IMR-90 (cell line): ENCODE results near the gene PLPP7. TPM values are rescaled to one million over a fixed set of nuclear protein-coding genes. Genes with fewer than 3 reads are reported as not detected.

ENCODE experiments used
- ATAC-seq: fragments of 200-7000 bp; cut with Tn5 transposase; 2 replicates; pipeline ENCODE4 v1.9.1; 2020; ENCODE audit warnings: low read depth, mild to moderate bottlenecking, moderate library complexity
- BruUV-seq: library from RNA; stranded (reverse); fragments of 400-500 nt; replicated peaks from 2 replicates; lab custom pipeline; 2021; lab: Mats Ljungman, UMichigan
- CTCF ChIA-PET: fragments of 300-600 bp; formaldehyde crosslinking; extraction: SDS; loops from one replicate; lab custom pipeline; 2021; ENCODE audit warnings: antibody characterized with exemption; lab: Yijun Ruan, JAX
- POLR2A ChIA-PET: fragments of 300-600 bp; sonication (Branson Sonifier 250); formaldehyde crosslinking; loops from one replicate; lab custom pipeline; 2022; ENCODE audit warnings: antibody characterized with exemption; ENCODE audit not compliant: unreplicated experiment; lab: Charles Lee
- DNase-seq: peaks from one replicate; pipeline ENCODE4 v3.0.0; 2013
- H2AFZ ChIP-seq: replicated peaks from 2 replicates; pipeline ENCODE3; 2013; ENCODE audit warnings: low read length, mild to moderate bottlenecking; ENCODE audit not compliant: poor library complexity
- H2AK5ac ChIP-seq: 2 replicates; pipeline ENCODE4 v1.6.1; 2013; ENCODE audit warnings: low read depth, low read length, inconsistent platforms
- H2AK9ac ChIP-seq: replicated peaks from 2 replicates; pipeline ENCODE3; 2013; ENCODE audit warnings: mild to moderate bottlenecking, low read depth, low read length, moderate library complexity; ENCODE audit not compliant: poor library complexity
- H2BK120ac ChIP-seq: 2 replicates; pipeline ENCODE4 v1.6.1; 2013; ENCODE audit warnings: low read depth, low read length, inconsistent platforms
- H2BK15ac ChIP-seq: 3 replicates; pipeline ENCODE4 v1.6.1; 2013; ENCODE audit warnings: low read depth, low read length, inconsistent platforms
- H2BK20ac ChIP-seq: 2 replicates; pipeline ENCODE4 v1.6.1; 2013; ENCODE audit warnings: low read depth, mild to moderate bottlenecking, inconsistent platforms, low read length, moderate library complexity
- H2BK5ac ChIP-seq: 2 replicates; pipeline ENCODE4 v1.6.1; 2013; ENCODE audit warnings: mild to moderate bottlenecking, low read depth, low read length, inconsistent platforms; ENCODE audit not compliant: poor library complexity, severe bottlenecking
- H3K14ac ChIP-seq: replicated peaks from 2 replicates; pipeline ENCODE4 v1.6.1; 2013; ENCODE audit warnings: low read depth, low read length, inconsistent platforms
- H3K18ac ChIP-seq: 2 replicates; pipeline ENCODE4 v1.6.1; 2013; ENCODE audit warnings: low read depth, low read length, control low read depth
- H3K23ac ChIP-seq: 2 replicates; pipeline ENCODE4 v1.6.1; 2013; ENCODE audit warnings: low read depth, low read length, inconsistent platforms
- H3K27ac ChIP-seq: 2 replicates; pipeline ENCODE4 v1.5.1; 2013; ENCODE audit warnings: mild to moderate bottlenecking, control low read depth, low read length; ENCODE audit not compliant: insufficient read depth
- H3K27me3 ChIP-seq: 2 replicates; pipeline ENCODE4 v1.6.1; 2013; ENCODE audit warnings: low read length; ENCODE audit not compliant: control insufficient read depth, insufficient read depth
- H3K36me3 ChIP-seq: 2 replicates; pipeline ENCODE4 v1.6.1; 2013; ENCODE audit warnings: low read length, mixed read lengths; ENCODE audit not compliant: control insufficient read depth, insufficient read depth
- H3K4ac ChIP-seq: 2 replicates; pipeline ENCODE4 v1.6.1; 2013; ENCODE audit warnings: low read depth, low read length, inconsistent platforms
- H3K4me1 ChIP-seq: 2 replicates; pipeline ENCODE4 v1.6.1; 2013; ENCODE audit warnings: low read length, mixed read lengths; ENCODE audit not compliant: control insufficient read depth, insufficient read depth
- H3K4me2 ChIP-seq: 2 replicates; pipeline ENCODE4 v1.6.1; 2013; ENCODE audit warnings: low read depth, mild to moderate bottlenecking, control low read depth, low read length, moderate library complexity
- H3K4me3 ChIP-seq: 2 replicates; pipeline ENCODE4 v1.5.1; 2013; ENCODE audit warnings: low read depth, mild to moderate bottlenecking, control low read depth, low read length, moderate library complexity; ENCODE audit not compliant: insufficient read depth
- H3K56ac ChIP-seq: 2 replicates; pipeline ENCODE4 v1.6.1; 2013; ENCODE audit warnings: low read length, inconsistent platforms; ENCODE audit not compliant: insufficient read depth; ENCODE audit errors: extremely low read depth
- H3K79me1 ChIP-seq, 2 experiments: 2 replicates each; pipeline ENCODE4 v1.6.1; 2013; ENCODE audit warnings: low read length in 2 of 2, inconsistent platforms in 1 of 2, low read depth in 1 of 2
- H3K9ac ChIP-seq: 2 replicates; pipeline ENCODE4 v1.6.1; 2013; ENCODE audit warnings: low read depth, low read length, control low read depth
- H3K9me1 ChIP-seq: 2 replicates; pipeline ENCODE4 v1.6.1; 2013; ENCODE audit warnings: low read length, inconsistent platforms; ENCODE audit not compliant: insufficient read depth
- H3K9me3 ChIP-seq: 2 replicates; pipeline ENCODE4 v1.6.1; 2013; ENCODE audit warnings: low read length; ENCODE audit not compliant: control insufficient read depth, insufficient read depth
- H4K20me1 ChIP-seq: 2 replicates; pipeline ENCODE4 v1.6.1; 2013; ENCODE audit warnings: low read length, inconsistent platforms; ENCODE audit not compliant: insufficient read depth
- H4K5ac ChIP-seq: 2 replicates; pipeline ENCODE4 v1.6.1; 2013; ENCODE audit warnings: mild to moderate bottlenecking, low read depth, low read length, control low read depth
- H4K8ac ChIP-seq, 2 experiments: 2 replicates each; pipeline ENCODE4 v1.6.1; 2013; ENCODE audit warnings: low read depth in 2 of 2, low read length in 2 of 2, control low read depth in 1 of 2, inconsistent platforms in 1 of 2
- H4K91ac ChIP-seq: 2 replicates; pipeline ENCODE4 v1.6.1; 2013; ENCODE audit warnings: low read depth, low read length, inconsistent platforms; ENCODE audit not compliant: insufficient read depth
- CTCF ChIP-seq: conservative IDR thresholded peaks from 2 replicates; pipeline ENCODE4 v1.5.1; 2012; ENCODE audit warnings: mild to moderate bottlenecking, low read depth, low read length, improper control_type of control experiment
- MAZ ChIP-seq: IDR thresholded peaks from 2 replicates; pipeline ENCODE4 v1.6.1; 2012; ENCODE audit warnings: low read depth, mild to moderate bottlenecking, low read length, improper control_type of control experiment, moderate library complexity, borderline replicate concordance
- POLR2A ChIP-seq: IDR thresholded peaks from 2 replicates; pipeline ENCODE4 v1.6.1; 2012; ENCODE audit warnings: mild to moderate bottlenecking, low read depth, low read length
- RCOR1 ChIP-seq: IDR thresholded peaks from 2 replicates; pipeline ENCODE4 v1.6.1; 2012; ENCODE audit warnings: mild to moderate bottlenecking, low read length, improper control_type of control experiment; ENCODE audit not compliant: insufficient replicate concordance
- SMC3 ChIP-seq: fragments of 150-350 bp; IDR thresholded peaks from 2 replicates; pipeline ENCODE4 v1.6.1; 2016; ENCODE audit warnings: low read depth, mild to moderate bottlenecking, antibody characterized with exemption, low read length, moderate library complexity
- USF2 ChIP-seq: fragments of 150-350 bp; IDR thresholded peaks from 2 replicates; pipeline ENCODE4 v1.6.1; 2017; ENCODE audit warnings: mild to moderate bottlenecking, antibody characterized with exemption, low read length, low read depth
- WGBS, 2 experiments: methylation state at CpG; one replicate each; pipeline versions ENCODE4 v1.1.5 to v1.1.7; 2013; ENCODE audit warnings: missing lambda C conversion rate in 2 of 2; ENCODE audit not compliant: insufficient read length in 1 of 2; ENCODE audit errors: extremely low coverage in 2 of 2; 5-methylcytosine and 5-hydroxymethylcytosine counted together
- dilution Hi-C: fragments of 300-500 bp; cut with HindIII; formaldehyde crosslinking; loops from one replicate; pipeline ENCODE4 v1.14.3; 2018; ENCODE audit warnings: low sequenced_read_pairs; ENCODE audit not compliant: unreplicated experiment
- in situ Hi-C: fragments of 300-500 bp; cut with MboI; formaldehyde crosslinking; loops from 3 replicates; pipeline ENCODE4 v1.14.3; 2019; ENCODE audit warnings: low sequenced_read_pairs, inconsistent platforms, mixed read lengths
- intact Hi-C: fragments of 100-400 bp; cut with micrococcal nuclease; formaldehyde crosslinking; loops from 2 replicates; pipeline ENCODE4 v1.10.0; 2022
- polyA plus RNA-seq, 3 experiments: library from polyadenylated mRNA; depleted of rRNA; stranded (reverse); fragments of >200 nt; gene quantifications; 2 replicates each; pipeline ENCODE4 v1.2.3, GENCODE V29; 2012; ENCODE audit warnings: low replicate concordance in 1 of 3
- total RNA-seq: library from RNA; depleted of rRNA; stranded (reverse); fragments of >200 nt; gene quantifications from 2 replicates; pipeline ENCODE4 v1.2.3, GENCODE V29; 2012

Gene PLPP7
- total and polyA plus RNA-seq, 2 of the 4 experiments (the other 2 are of a cell fraction): 0.54 to 1.2 TPM

- Histone ChIP-seq H3K27ac (no peak overlapping the region), H4K91ac (no peak overlapping the region), H2AK9ac (no peak overlapping the region), H3K9me1 (peaks cover 6% of the 10 kb centered on the region; the same call in 1 of the 2 replicates), H2AK5ac (no peak overlapping the region), H3K4me1 (peaks cover 10% of the 10 kb centered on the region), H3K23ac (no peak overlapping the region), H4K20me1 (no peaks in the 10 kb centered on the region), H2BK5ac (no peak overlapping the region), H3K79me1 (0 out of 4 replicates have a peak, but pooled peaks cover 0 to 2% of the 10 kb centered on the region in 2 experiments), H3K9ac (no peak overlapping the region), H3K9me3 (no peaks in the 10 kb centered on the region), H3K36me3 (no peaks in the 10 kb centered on the region), H2BK15ac (no peak overlapping the region), H2BK120ac (no peak overlapping the region), H3K4ac (no peak overlapping the region), H3K4me3 (no peak overlapping the region), H3K27me3 (peaks cover 3% of the 10 kb centered on the region; the same call in 1 of the 2 replicates), H3K56ac (no peak overlapping the region), H3K4me2 (no peak overlapping the region), H2BK20ac (no peak overlapping the region), H4K5ac (no peak overlapping the region), H3K14ac (no peak overlapping the region), H4K8ac (no peak overlapping the region), H2AFZ (no peak overlapping the region), H3K18ac (no peak overlapping the region)
- dilution Hi-C loops: no loop called here
- DNase-seq: no peak
- no peak for ATAC-seq
- TF ChIP-seq MAZ (no peak), USF2 (no peak), RCOR1 (no peak), SMC3 (no peak), POLR2A (no peak), CTCF (no peak)
- BruUV-seq: no TSS peak
- CTCF ChIA-PET: no interaction called here
- in situ Hi-C loops: no loop called here
- no CpG with 5 or more reads among the region's 12 CpGs for WGBS, 2 experiments
- POLR2A ChIA-PET: no interaction called here
- intact Hi-C loops: no loop called here
These were observed 30.1 kb upstream of the PLPP7 start for GRCh38 chr9:131259432-131259898.
